Measurements from ENCODE around the gene PIK3CG.

GRCh38 chr7:106875508-106875907 lies 10.4 kb downstream of the PIK3CG start:
- TF ChIP-seq MAX (IDR thresholded peaks at IDR 0.05) = no peak
- TF ChIP-seq TAF1 (IDR thresholded peaks at IDR 0.05; ENCODE audit: low read depth) = no peak
- no peak for TF ChIP-seq EP300 (IDR thresholded peaks at IDR 0.05; ENCODE audit: borderline replicate concordance)
- TF ChIP-seq TEAD4 (IDR thresholded peaks at IDR 0.05) = no peak
- TF ChIP-seq USF1 (IDR thresholded peaks at IDR 0.05) = no peak
- TF ChIP-seq RAD21 (IDR thresholded peaks at IDR 0.05; ENCODE audit: low read depth) = no peak
- TF ChIP-seq FOXM1 (IDR thresholded peaks at IDR 0.05; ENCODE audit: borderline replicate concordance, low read depth) = no peak
- TF ChIP-seq REST (IDR thresholded peaks at IDR 0.05; ENCODE audit: low read depth) = no peak
- no peak for TF ChIP-seq CEBPB (IDR thresholded peaks at IDR 0.05)
- TF ChIP-seq YY1 (IDR thresholded peaks at IDR 0.05; ENCODE audit: low read depth) = no peak
- no peak for TF ChIP-seq NFIC (IDR thresholded peaks at IDR 0.05)
- TF ChIP-seq CREB1 (IDR thresholded peaks at IDR 0.05; ENCODE audit: low read depth) = no peak

Measured in Ishikawa (cell line).